Measurements from ENCODE around the gene SIGLEC8.

DNA sequence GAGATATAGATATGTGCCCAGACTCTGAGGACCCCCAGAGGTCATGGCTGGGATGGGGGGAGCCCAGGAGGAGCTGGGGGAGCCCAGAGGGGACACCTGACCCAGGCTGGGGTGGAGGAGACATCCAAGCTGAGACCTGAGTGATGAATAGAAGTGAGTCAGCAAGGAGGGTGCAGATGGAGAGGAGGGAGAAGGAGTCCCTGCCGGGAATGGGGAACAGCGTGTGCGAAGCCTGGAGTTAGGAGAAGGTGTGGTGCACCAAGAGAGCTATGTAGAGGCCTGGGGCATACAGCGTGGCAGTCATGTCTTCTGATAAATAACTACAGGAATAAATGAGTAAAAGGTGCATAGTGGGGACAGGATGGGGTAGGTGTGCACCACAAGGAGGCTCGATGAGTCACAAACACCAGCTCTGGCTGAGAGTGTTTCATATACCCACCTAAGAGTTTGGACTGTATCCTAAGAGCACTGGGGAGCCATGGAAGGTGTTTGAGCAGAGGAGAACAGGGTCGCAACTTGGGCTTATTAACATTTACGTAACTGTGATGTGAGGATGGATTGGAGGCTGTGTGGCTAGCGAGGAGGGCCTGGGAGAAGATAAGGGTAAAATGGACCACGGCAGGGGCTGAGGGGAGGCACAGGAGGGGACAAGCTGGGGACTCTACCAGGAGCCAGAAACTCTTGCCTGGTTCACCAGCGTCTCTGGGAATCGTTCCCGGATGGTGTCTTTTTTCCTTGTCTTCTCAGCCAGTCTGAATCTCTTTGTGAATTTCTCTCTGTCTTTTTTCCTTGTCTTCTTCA lies 21.5 kb upstream of the SIGLEC8 start:
- TF ChIP-seq CTCF (IDR thresholded peaks at IDR 0.05): no peak
- TF ChIP-seq POLR2A (IDR thresholded peaks at IDR 0.05): no peak
